Body of pancreas (tissue), 4 donors: ENCODE measurements around the gene LOXL4. TPM values are rescaled to one million over a fixed set of nuclear protein-coding genes. Genes with fewer than 3 reads are reported as not detected.

Source experiments
- ATAC-seq: fragments of 150-250 bp; one replicate; pipeline ENCODE4 v1.9.1; 2016
- DNase-seq, 4 donors: peaks; one replicate each; pipeline ENCODE4 v3.0.0-alpha.2; 2019
- H3K27ac ChIP-seq, 4 donors: fragments of 200-600 bp; sonication (generic); 1 replicate in 3 of 4; 2 replicates in 1 of 4; pipeline versions ENCODE4 v1.5.1 to v1.6.1; 2016 to 2019; ENCODE audit warnings: mild to moderate bottlenecking in 1 of 4, mixed read lengths in 1 of 4, moderate library complexity in 1 of 4
- H3K27me3 ChIP-seq, 2 donors: fragments of 200-600 bp; sonication (generic); one replicate each; pipeline ENCODE4 v1.6.0; 2016; ENCODE audit warnings: mild to moderate bottlenecking in 1 of 2
- H3K36me3 ChIP-seq, 2 donors: fragments of 200-600 bp; sonication (generic); replicated peaks in 1 of 2; 2 replicates each; pipeline ENCODE4 v1.5.1; 2016; ENCODE audit warnings: low read depth in 2 of 2; ENCODE audit not compliant: insufficient read depth in 1 of 2
- H3K4me1 ChIP-seq: fragments of 200-600 bp; sonication (generic); one replicate; pipeline ENCODE4 v1.6.0; 2016
- H3K4me3 ChIP-seq, 2 donors: fragments of 200-600 bp; sonication (generic); 1 replicate in 1 of 2; 2 replicates in 1 of 2; pipeline ENCODE4 v1.5.1; 2016 to 2019
- H3K9me3 ChIP-seq, 3 donors: fragments of 200-600 bp; sonication (generic); 1 replicate in 2 of 3; 2 replicates in 1 of 3; pipeline ENCODE4 v1.5.1; 2016
- POLR2A ChIP-seq, 3 donors: fragments of 450-650 bp; IDR thresholded peaks; one replicate each; pipeline ENCODE4 v1.6.1; 2016; ENCODE audit warnings: antibody characterized with exemption in 3 of 3, mild to moderate bottlenecking in 2 of 3
- WGBS, 2 donors: methylation state at CpG; one replicate each; pipeline ENCODE4 v1.1.5; 2017; 5-methylcytosine and 5-hydroxymethylcytosine counted together
- intact Hi-C: fragments of 100-400 bp; cut with DNase I; formaldehyde crosslinking; loops from one replicate; pipeline ENCODE4 v1.15.1; 2023
- total RNA-seq, 2 donors: library from RNA; depleted of rRNA; stranded (reverse); fragments of >200 nt; gene quantifications; one replicate each; pipeline ENCODE4 v1.1.0, GENCODE V29; 2016
- TF ChIP-seq, protein P1 (sequence below), 7 experiments: fragments of 450-650 bp in 4 of 7; fragments of 200-600 bp in 3 of 7; sonication (generic) in 3 of 7; IDR thresholded peaks; one replicate each; pipeline ENCODE4 v1.5.1; 2016 to 2019; ENCODE audit warnings: antibody characterized with exemption in 7 of 7

The LOXL4 gene
- total RNA-seq, 2 donors from 2014 or later, result 8.9 to 10.6 TPM

DNA sequence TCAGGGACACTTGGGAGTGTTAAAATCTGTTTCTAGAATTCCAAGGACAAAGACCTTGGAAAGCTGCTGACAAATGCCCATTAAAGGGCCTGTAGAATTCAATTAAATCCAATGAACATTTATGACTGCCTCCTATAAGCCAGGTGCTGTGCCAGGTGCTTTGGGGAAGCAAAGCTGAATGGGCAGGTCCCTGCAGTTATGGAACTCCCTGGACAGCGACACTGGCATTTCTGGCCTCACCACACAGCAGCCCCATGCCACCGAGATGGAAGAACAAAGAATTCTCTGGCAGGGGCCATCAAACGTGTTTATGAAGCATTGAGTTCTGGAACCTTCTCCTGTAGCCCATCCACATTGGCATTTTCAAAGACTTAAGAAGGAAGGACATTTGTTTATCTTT, 45.6 kb upstream of the LOXL4 start:
- Histone ChIP-seq H3K9me3 (no peaks in the 10 kb centered on the region), H3K27ac (no peak overlapping the region), H3K36me3 (no peaks in the 10 kb centered on the region), H3K27me3 (no peaks in the 10 kb centered on the region), H3K4me1 (no peaks in the 10 kb centered on the region), H3K4me3 (no peak overlapping the region)
- DNase-seq, result no peak
- WGBS, 2 donors, result 61 to 62% methylated on average over 3 of the region's 3 CpGs
- TF ChIP-seq, protein P1, sequence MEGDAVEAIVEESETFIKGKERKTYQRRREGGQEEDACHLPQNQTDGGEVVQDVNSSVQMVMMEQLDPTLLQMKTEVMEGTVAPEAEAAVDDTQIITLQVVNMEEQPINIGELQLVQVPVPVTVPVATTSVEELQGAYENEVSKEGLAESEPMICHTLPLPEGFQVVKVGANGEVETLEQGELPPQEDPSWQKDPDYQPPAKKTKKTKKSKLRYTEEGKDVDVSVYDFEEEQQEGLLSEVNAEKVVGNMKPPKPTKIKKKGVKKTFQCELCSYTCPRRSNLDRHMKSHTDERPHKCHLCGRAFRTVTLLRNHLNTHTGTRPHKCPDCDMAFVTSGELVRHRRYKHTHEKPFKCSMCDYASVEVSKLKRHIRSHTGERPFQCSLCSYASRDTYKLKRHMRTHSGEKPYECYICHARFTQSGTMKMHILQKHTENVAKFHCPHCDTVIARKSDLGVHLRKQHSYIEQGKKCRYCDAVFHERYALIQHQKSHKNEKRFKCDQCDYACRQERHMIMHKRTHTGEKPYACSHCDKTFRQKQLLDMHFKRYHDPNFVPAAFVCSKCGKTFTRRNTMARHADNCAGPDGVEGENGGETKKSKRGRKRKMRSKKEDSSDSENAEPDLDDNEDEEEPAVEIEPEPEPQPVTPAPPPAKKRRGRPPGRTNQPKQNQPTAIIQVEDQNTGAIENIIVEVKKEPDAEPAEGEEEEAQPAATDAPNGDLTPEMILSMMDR (IDR thresholded peaks at IDR 0.05), result no peak
- no peak for TF ChIP-seq POLR2A (IDR thresholded peaks at IDR 0.05)
- no peak for ATAC-seq
- intact Hi-C loops, result no loop called here

DNA sequence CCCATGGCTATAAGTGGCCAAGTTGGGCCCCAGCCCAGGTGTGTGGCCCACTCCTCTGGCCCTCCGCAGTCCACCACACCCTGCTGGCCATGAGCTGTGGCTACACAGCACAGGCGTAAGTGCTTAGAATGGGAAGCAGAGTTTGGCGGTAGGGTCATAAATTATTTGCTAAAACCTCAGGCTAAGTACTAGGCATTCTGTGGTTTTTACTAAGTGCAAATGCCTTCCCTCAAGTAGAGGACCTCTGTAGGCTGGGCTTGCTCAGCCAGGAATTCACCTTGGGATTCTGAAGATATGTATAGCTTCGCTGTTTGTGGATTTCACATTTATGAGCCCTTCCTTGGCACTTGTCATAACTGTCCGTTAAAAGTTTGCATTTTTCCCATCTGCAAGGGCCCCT, 44.8 kb upstream of the LOXL4 start:
- Histone ChIP-seq H3K9me3 (no peaks in the 10 kb centered on the region), H3K27ac (no peak overlapping the region), H3K27me3 (no peaks in the 10 kb centered on the region), H3K4me3 (no peak overlapping the region), H3K4me1 (no peaks in the 10 kb centered on the region), H3K36me3 (no peaks in the 10 kb centered on the region)
- no peak for ATAC-seq
- intact Hi-C loops, result no loop called here
- 80 to 86% methylated on average over 5 of the region's 5 CpGs for WGBS, 2 donors
- DNase-seq, result no peak
- TF ChIP-seq, protein P1 (IDR thresholded peaks at IDR 0.05), result no peak
- no peak for TF ChIP-seq POLR2A (IDR thresholded peaks at IDR 0.05)

DNA sequence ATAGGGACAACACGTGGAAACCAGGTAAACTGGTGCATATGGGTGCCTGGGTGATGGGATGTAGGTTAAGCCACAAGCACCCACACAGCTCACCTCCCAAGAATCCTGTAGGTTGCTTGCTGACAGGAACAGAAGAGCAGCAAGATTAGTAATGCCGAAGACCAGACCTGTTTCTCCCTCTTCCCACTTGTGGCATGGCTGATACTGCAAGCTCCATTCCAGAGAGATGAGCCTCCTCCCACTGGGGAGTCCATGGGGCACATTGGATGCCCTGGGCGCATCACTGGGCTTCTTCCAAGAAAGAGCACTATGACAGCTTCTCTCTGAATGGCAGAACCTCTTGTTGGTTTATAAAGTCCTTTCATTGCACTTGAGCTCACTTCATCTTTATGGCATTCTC, 44.4 kb upstream of the LOXL4 start:
- no peaks in the 10 kb centered on the region for H3K36me3 ChIP-seq
- TF ChIP-seq, protein P1 (IDR thresholded peaks at IDR 0.05), result no peak
- no peak for TF ChIP-seq POLR2A (IDR thresholded peaks at IDR 0.05)
- DNase-seq (no peak), ATAC-seq (no peak)
- no peak overlapping the region for H3K4me3 ChIP-seq
- no peaks in the 10 kb centered on the region for H3K27me3 ChIP-seq
- WGBS, 2 donors, result 31 to 70% methylated on average over 1 to 3 of the region's 3 CpGs
- no peaks in the 10 kb centered on the region for H3K4me1 ChIP-seq
- no peaks in the 10 kb centered on the region for H3K9me3 ChIP-seq
- intact Hi-C loops, result no loop called here
- no peak overlapping the region for H3K27ac ChIP-seq

DNA sequence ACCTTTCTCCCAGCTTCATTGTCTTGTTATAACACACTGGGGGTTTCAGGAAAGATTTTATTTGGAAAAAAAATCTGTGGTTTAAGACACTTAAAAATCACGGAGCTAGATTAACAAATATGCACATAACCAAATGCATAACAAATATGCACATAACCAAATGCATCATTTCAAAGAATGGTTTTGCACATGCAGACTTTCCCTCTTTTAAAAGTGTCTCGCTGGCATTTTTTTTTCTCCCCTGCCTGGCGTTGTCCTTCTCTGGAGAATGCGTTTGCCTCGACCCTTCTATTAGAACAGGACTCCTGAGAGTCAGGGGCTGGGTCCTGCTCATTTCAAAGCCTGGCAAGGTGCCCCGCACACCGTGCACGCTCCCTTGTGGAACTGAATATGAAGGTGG, 42.7 kb upstream of the LOXL4 start:
- no peaks in the 10 kb centered on the region for H3K27me3 ChIP-seq
- no peak for TF ChIP-seq POLR2A (IDR thresholded peaks at IDR 0.05)
- TF ChIP-seq, protein P1 (IDR thresholded peaks at IDR 0.05), result no peak
- WGBS, 2 donors, result 74 to 77% methylated on average over 8 of the region's 8 CpGs
- intact Hi-C loops, result no loop called here
- ATAC-seq, result no peak
- no peak overlapping the region for H3K27ac ChIP-seq
- H3K4me3 ChIP-seq, result no peak overlapping the region
- H3K36me3 ChIP-seq, result no peaks in the 10 kb centered on the region
- DNase-seq, result no peak
- no peaks in the 10 kb centered on the region for H3K4me1 ChIP-seq
- H3K9me3 ChIP-seq, result no peaks in the 10 kb centered on the region
